Astrocyte of the spinal cord (primary cell): ENCODE results near the gene IER3.

Experiments
- DNase-seq: peaks from one replicate; pipeline ENCODE4 v3.0.0; 2011; ENCODE audit warnings: low read depth, low spot score
- H3K4me3 ChIP-seq: 2 replicates; pipeline ENCODE4 v1.5.1; 2011; ENCODE audit warnings: low read depth, mild to moderate bottlenecking, low read length, moderate library complexity
- CTCF ChIP-seq: IDR thresholded peaks from 2 replicates; pipeline ENCODE4 v1.5.1; 2012; ENCODE audit warnings: low read depth, mild to moderate bottlenecking, low read length, inconsistent platforms
- in situ Hi-C: cut with HindIII; loops from 2 replicates; pipeline ENCODE4 v1.10.0; 2017; ENCODE audit warnings: low sequenced_read_pairs

The IER3 gene

GRCh38 chr6:30754631-30755030 lies 10.3 kb upstream of the IER3 start:
- in situ Hi-C loops: no loop called here
- TF ChIP-seq CTCF: no peak
- no peak for DNase-seq
- no peak overlapping the region for H3K4me3 ChIP-seq

- in situ Hi-C loops: no loop called here
- DNase-seq: peak; percentile 100
- peak; percentile 6 for TF ChIP-seq CTCF
- no peak overlapping the region for H3K4me3 ChIP-seq
Measured at GRCh38 chr6:30752157-30752927, 8.0 kb upstream of the IER3 start.

GRCh38 chr6:30750379-30750668 lies 6.0 kb upstream of the IER3 start:
- no peak for DNase-seq
- in situ Hi-C loops: no loop called here
- no peak for TF ChIP-seq CTCF
- H3K4me3 ChIP-seq: no peak overlapping the region

GRCh38 chr6:30749554-30750378 lies 5.4 kb upstream of the IER3 start:
- no peak overlapping the region for H3K4me3 ChIP-seq
- TF ChIP-seq CTCF: no peak
- in situ Hi-C loops: no loop called here
- DNase-seq: no peak

GRCh38 chr6:30748851-30749540 lies 4.6 kb upstream of the IER3 start:
- H3K4me3 ChIP-seq: no peak overlapping the region
- no peak for TF ChIP-seq CTCF
- no peak for DNase-seq
- in situ Hi-C loops: no loop called here

- in situ Hi-C loops: no loop called here
- no peak overlapping the region for H3K4me3 ChIP-seq
- no peak for DNase-seq
- TF ChIP-seq CTCF: no peak
Measured at GRCh38 chr6:30747902-30748769, 3.8 kb upstream of the IER3 start.
